Pancreas (tissue), 10 donors: ENCODE measurements around the gene IMMT. TPM values are rescaled to one million over a fixed set of nuclear protein-coding genes. Genes with fewer than 3 reads are reported as not detected.

Experiments used
- ATAC-seq, 4 donors: fragments of 200-7000 bp; cut with Tn5 transposase; one replicate each; pipeline versions ENCODE4 v1.8.0 to v1.9.1; 2020; ENCODE audit warnings: mild to moderate bottlenecking in 4 of 4, moderate library complexity in 4 of 4
- DNase-seq, 6 donors: peaks; one replicate each; pipeline ENCODE4 v3.0.0-alpha.2; 2020
- FAIRE-seq: peaks from 2 replicates; lab custom pipeline; 2012; peaks lifted over from hg19 to GRCh38; lab: Jason Lieb, UNC
- H3K27ac ChIP-seq, 4 donors: fragments of 200-600 bp; sonication (generic); 1 replicate in 3 of 4; 2 replicates in 1 of 4; pipeline versions ENCODE4 v1.5.0 to v1.8.0; 2020
- H3K27me3 ChIP-seq, 4 donors: fragments of 200-600 bp; one replicate each; pipeline ENCODE4 v1.8.0; 2021
- H3K36me3 ChIP-seq, 3 donors: fragments of 200-600 bp; sonication (generic) in 1 of 3; one replicate each; pipeline versions ENCODE4 v1.5.0 to v1.8.0; 2020 to 2021
- H3K4me1 ChIP-seq, 3 donors: fragments of 200-600 bp; one replicate each; pipeline ENCODE4 v1.8.0; 2021
- H3K4me3 ChIP-seq, 4 donors: fragments of 200-600 bp; sonication (generic) in 2 of 4; one replicate each; pipeline versions ENCODE4 v1.5.0 to v1.8.0; 2020 to 2021
- H3K9me3 ChIP-seq, 4 donors: fragments of 200-600 bp; one replicate each; pipeline ENCODE4 v1.8.0; 2021
- CTCF ChIP-seq, 4 donors: fragments of 200-600 bp; sonication (generic) in 3 of 4; IDR thresholded peaks; one replicate each; pipeline versions ENCODE4 v1.5.0 to v1.8.0; 2021; ENCODE audit warnings: antibody characterized with exemption in 4 of 4
- WGBS, 2 donors: extraction: QIAGEN DNeasy Blood & Tissue Kit; methylation state at CpG; one replicate each; pipeline ENCODE4 v1.1.7; 2013; 5-methylcytosine and 5-hydroxymethylcytosine counted together
- intact Hi-C, 3 donors: fragments of 100-400 bp; cut with DNase I; formaldehyde crosslinking; loops; one replicate each; pipeline versions ENCODE4 v1.11.1 to v1.14.2; 2022
- polyA plus RNA-seq, 2 donors: library from polyadenylated mRNA; stranded (reverse); fragments of 200-250 nt; gene quantifications; one replicate each; pipeline ENCODE4 v1.2.3, GENCODE V29; 2013
- total RNA-seq, 6 donors: library from RNA; stranded (reverse); fragmentation: NEBNext Ultra II Directional in 4 of 6; extraction: Animal tissue kit (Norgen Biotek cat#: 25700) in 4 of 6; gene quantifications; one replicate each; pipeline versions ENCODE4 v1.2.1 to v1.2.4, GENCODE V29; 2021 to 2023
- donor health status: healthy with polysubstance abuse.
- donor health status: DM: no; HTN: no; CAD: no; lungs with moderate emphysema.
- donor health status: DM: no; HTN: no; CAD: no.
- donor health status: control.
- donor health status: control.
- donor health status: Bipolar disorder and iron deficiency.
- donor health status: DM: yes; HTN: yes; CAD: no.
- donor health status: DM: no; HTN: no; CAD: no.
- donor health status: DM: no; HTN: no; CAD: no.
- donor health status: DM: yes; HTN: yes; CAD: no.

IMMT gene
- total and polyA plus RNA-seq, 8 donors: 18.1 to 44.5 (median 37.7) TPM

GRCh38 chr2:86172610-86173009, 22.7 kb downstream of the IMMT start:
- 77 to 91% methylated on average over 2 of the region's 2 CpGs for WGBS, 2 donors
- no peaks in the 10 kb centered on the region for H3K27me3 ChIP-seq
- FAIRE-seq: no peak

GRCh38 chr2:86171295-86171694, 24.0 kb downstream of the IMMT start:
- intact Hi-C loops: no loop called here
- no peak overlapping the region for H3K27ac ChIP-seq
- FAIRE-seq (no peak), DNase-seq (no peak), ATAC-seq (no peak)
- H3K9me3 ChIP-seq: no peaks in the 10 kb centered on the region
- TF ChIP-seq CTCF (IDR thresholded peaks at IDR 0.05): no peak
- peaks cover 2 to 9% (median 3%) of the 10 kb centered on the region in 3 donors for H3K4me1 ChIP-seq
- peaks cover 0 to 28% (median 0%) of the 10 kb centered on the region in 3 donors for H3K36me3 ChIP-seq
- WGBS, 2 donors: 77 to 90% methylated on average over 3 of the region's 3 CpGs
- no peaks in the 10 kb centered on the region for H3K27me3 ChIP-seq
- no peak overlapping the region for H3K4me3 ChIP-seq

More at GRCh38 chr2:86172610-86173009, 22.7 kb downstream of the IMMT start:
- H3K27ac ChIP-seq: no peak overlapping the region
- H3K36me3 ChIP-seq: peaks cover 0 to 29% (median 0%) of the 10 kb centered on the region in 3 donors
- H3K9me3 ChIP-seq: no peaks in the 10 kb centered on the region
- peaks cover 3 to 14% (median 6%) of the 10 kb centered on the region in 3 donors for H3K4me1 ChIP-seq
- H3K4me3 ChIP-seq: no peak overlapping the region
- DNase-seq (no peak), ATAC-seq (no peak)
- no peak for TF ChIP-seq CTCF (IDR thresholded peaks at IDR 0.05)
- intact Hi-C loops: no loop called here

GRCh38 chr2:86170449-86170848, 24.8 kb downstream of the IMMT start:
- ATAC-seq: no peak
- Histone ChIP-seq H3K9me3 (no peaks in the 10 kb centered on the region), H3K27ac (no peak overlapping the region), H3K27me3 (no peaks in the 10 kb centered on the region), H3K4me3 (no peak overlapping the region), H3K36me3 (peaks cover 0 to 37% (median 0%) of the 10 kb centered on the region in 3 donors), H3K4me1 (peaks cover 0 to under 1% (median 0%) of the 10 kb centered on the region in 3 donors)
- intact Hi-C loops: no loop called here
- 95 to 97% methylated on average over 4 of the region's 4 CpGs for WGBS, 2 donors
- DNase-seq: no peak
- no peak for TF ChIP-seq CTCF (IDR thresholded peaks at IDR 0.05)
- no peak for FAIRE-seq

GRCh38 chr2:86160156-86160952, 34.9 kb downstream of the IMMT start:
- no peak for ATAC-seq

More at GRCh38 chr2:86160156-86160952, 34.9 kb downstream of the IMMT start:
- H3K27me3 ChIP-seq: no peaks in the 10 kb centered on the region
- H3K36me3 ChIP-seq: peaks cover 2 to 70% (median 24%) of the 10 kb centered on the region in 3 donors
- no peak for FAIRE-seq
- intact Hi-C loops: no loop called here
- no peaks in the 10 kb centered on the region for H3K4me1 ChIP-seq
- no peak for TF ChIP-seq CTCF (IDR thresholded peaks at IDR 0.05)
- DNase-seq: no peak
- no peak overlapping the region for H3K27ac ChIP-seq
- H3K9me3 ChIP-seq: no peaks in the 10 kb centered on the region
- 87 to 90% methylated on average over 6 of the region's 6 CpGs for WGBS, 2 donors
- H3K4me3 ChIP-seq: no peak overlapping the region
